WERI-Rb-1 (cell line): ENCODE results near the gene FOXI3.

ENCODE experiments used
- DNase-seq: peaks from one replicate; pipeline ENCODE4 v3.0.0-alpha.2; 2020
- H3K27ac ChIP-seq: fragments of 250-450 bp; sonication (Bioruptor Pico); 2 replicates; pipeline ENCODE4 v1.5.1; 2020; ENCODE audit warnings: mild to moderate bottlenecking, moderate library complexity
- H3K27me3 ChIP-seq: fragments of 250-450 bp; sonication (Bioruptor Pico); 2 replicates; pipeline ENCODE4 v1.5.1; 2021; ENCODE audit warnings: mild to moderate bottlenecking, low read depth, moderate library complexity; ENCODE audit not compliant: insufficient read depth, severe bottlenecking
- H3K36me3 ChIP-seq: fragments of 250-450 bp; sonication (Bioruptor Pico); 2 replicates; pipeline ENCODE4 v1.5.1; 2020; ENCODE audit warnings: mild to moderate bottlenecking, moderate library complexity
- H3K4me3 ChIP-seq: 2 replicates; pipeline ENCODE4 v1.5.1; 2011; ENCODE audit warnings: low read depth, mild to moderate bottlenecking, control low read depth, low read length
- H3K9me3 ChIP-seq: fragments of 250-450 bp; sonication (Bioruptor Pico); 2 replicates; pipeline ENCODE4 v1.5.1; 2021; ENCODE audit warnings: mild to moderate bottlenecking, moderate library complexity; ENCODE audit not compliant: severe bottlenecking
- TF ChIP-seq, protein P1 (sequence below): IDR thresholded peaks from 2 replicates; pipeline ENCODE4 v1.5.1; 2011; ENCODE audit warnings: low read depth, mild to moderate bottlenecking, control low read depth, inconsistent platforms, low read length

FOXI3 gene

DNA sequence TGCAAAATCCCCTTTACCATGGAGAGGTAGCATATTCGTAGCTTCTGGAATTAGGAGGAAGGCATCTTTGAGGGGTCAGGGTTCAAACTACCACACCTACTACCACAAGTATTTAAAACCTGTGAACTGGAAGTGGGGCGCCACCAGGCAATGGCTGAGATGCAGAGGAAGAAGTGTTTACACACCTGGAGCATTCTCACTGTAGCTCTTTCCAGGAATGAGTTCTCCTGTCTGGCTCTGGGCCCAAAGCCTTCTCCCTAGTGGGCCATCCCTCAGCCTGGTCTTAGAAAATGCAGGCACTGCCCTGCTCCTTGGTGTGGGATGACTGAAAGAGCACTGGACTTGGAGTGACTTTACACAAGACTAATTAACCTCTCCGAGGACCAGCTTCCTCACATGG lies 30.7 kb upstream of the FOXI3 start:
- Histone ChIP-seq H3K27me3 (peaks cover 65% of the 10 kb centered on the region), H3K27ac (no peak overlapping the region), H3K4me3 (no peak overlapping the region), H3K9me3 (no peaks in the 10 kb centered on the region), H3K36me3 (no peaks in the 10 kb centered on the region)
- TF ChIP-seq, protein P1, sequence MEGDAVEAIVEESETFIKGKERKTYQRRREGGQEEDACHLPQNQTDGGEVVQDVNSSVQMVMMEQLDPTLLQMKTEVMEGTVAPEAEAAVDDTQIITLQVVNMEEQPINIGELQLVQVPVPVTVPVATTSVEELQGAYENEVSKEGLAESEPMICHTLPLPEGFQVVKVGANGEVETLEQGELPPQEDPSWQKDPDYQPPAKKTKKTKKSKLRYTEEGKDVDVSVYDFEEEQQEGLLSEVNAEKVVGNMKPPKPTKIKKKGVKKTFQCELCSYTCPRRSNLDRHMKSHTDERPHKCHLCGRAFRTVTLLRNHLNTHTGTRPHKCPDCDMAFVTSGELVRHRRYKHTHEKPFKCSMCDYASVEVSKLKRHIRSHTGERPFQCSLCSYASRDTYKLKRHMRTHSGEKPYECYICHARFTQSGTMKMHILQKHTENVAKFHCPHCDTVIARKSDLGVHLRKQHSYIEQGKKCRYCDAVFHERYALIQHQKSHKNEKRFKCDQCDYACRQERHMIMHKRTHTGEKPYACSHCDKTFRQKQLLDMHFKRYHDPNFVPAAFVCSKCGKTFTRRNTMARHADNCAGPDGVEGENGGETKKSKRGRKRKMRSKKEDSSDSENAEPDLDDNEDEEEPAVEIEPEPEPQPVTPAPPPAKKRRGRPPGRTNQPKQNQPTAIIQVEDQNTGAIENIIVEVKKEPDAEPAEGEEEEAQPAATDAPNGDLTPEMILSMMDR: no peak
- DNase-seq: no peak

DNA sequence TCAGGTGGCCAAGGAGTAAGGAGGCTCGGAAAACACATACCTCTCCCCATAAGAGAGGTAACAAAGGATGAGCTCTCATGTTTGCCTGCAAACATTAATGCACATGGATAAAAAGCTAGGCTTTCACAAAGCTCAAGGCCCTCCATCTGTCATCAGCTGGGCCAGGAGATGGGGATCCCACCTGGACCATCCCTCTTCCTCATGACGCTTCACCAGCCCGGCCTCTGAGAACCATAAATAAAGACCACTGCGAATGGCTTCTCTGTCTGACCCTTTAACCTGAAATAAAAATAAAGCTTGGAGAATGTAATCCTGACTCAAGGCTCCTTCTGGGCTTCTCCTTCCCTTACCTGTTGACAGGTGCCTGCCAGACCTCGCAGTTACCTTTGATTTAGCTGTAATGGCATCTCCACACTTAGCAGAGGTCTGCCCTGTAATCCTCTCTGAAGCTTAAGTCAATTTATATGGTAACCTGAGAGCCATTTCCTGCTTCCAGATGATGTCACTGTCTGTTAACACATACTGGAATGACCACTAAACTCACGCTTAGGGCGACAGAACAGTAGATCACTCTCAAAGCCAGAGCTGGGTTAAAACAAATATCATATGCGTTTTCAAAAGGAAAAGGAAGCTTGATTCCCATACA lies 29.3 kb upstream of the FOXI3 start:
- Histone ChIP-seq H3K36me3 (no peaks in the 10 kb centered on the region), H3K27me3 (peaks cover 67% of the 10 kb centered on the region), H3K9me3 (no peaks in the 10 kb centered on the region), H3K4me3 (no peak overlapping the region), H3K27ac (no peak overlapping the region)
- TF ChIP-seq, protein P1: no peak
- DNase-seq: no peak

DNA sequence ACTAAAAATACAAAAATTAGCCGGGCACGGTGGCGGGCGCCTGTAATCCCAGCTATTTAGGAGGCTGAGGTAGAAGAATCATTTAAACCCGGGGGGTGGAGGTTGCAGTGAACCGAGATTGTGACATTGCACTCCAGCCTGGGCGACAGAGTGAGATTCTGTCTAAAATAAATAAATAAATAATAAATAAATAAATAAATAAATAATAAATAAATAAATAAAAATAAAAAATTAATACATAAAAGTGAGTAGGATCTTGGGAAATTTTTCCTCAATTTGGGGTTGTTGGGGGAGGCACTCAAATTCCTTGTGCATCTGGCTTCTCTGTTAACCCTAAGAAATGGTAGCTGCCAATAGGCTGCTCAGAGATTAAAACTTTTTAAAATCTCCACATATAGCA lies 20.3 kb upstream of the FOXI3 start:
- no peaks in the 10 kb centered on the region for H3K9me3 ChIP-seq
- TF ChIP-seq, protein P1: no peak
- DNase-seq: no peak
- peaks cover 76% of the 10 kb centered on the region for H3K27me3 ChIP-seq
- no peak overlapping the region for H3K27ac ChIP-seq
- no peak overlapping the region for H3K4me3 ChIP-seq
- no peaks in the 10 kb centered on the region for H3K36me3 ChIP-seq

DNA sequence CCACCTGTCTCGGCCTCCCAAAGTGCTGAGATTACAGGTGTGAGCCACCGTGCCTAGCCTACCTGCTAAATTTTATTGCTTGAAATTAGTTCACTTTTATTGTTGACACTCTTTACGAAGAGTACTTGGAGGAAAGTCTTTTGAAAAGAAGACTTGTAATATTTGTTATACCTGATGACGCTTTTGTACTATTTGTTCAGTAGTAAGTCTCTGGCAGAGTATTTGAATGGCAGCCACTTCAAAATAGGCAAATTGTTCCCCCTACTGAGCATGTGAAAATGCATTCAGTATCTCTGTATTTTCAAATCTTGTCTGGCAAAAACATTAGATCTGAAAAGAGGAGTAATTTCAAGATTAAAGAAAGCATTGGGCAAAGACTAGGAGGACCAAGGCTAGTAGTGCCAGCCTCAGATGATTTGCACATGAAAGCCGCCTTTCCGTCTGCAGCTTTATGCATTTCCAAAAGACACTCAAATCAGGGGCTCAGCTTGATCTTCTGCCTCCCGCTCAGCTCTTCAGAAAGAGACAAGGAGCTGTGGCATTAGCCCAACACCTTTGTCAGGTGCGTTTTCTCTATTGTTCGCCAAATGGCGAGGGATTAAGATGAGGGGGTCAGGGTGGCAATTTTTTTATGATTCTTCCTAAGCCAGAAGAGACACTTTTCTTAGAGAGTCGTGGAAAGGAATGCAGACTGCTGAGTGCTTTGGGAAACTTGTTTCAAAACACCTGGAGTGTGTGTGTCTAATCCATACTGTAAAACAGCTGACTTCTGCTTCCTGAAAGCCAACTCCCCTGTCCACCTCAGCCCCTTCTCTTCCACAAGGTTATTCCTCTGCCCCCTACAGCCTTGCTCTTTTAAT lies 18.8 kb upstream of the FOXI3 start:
- no peaks in the 10 kb centered on the region for H3K36me3 ChIP-seq
- no peak overlapping the region for H3K27ac ChIP-seq
- TF ChIP-seq, protein P1: no peak
- H3K27me3 ChIP-seq: peaks cover 72% of the 10 kb centered on the region
- DNase-seq: no peak
- H3K9me3 ChIP-seq: no peaks in the 10 kb centered on the region
- H3K4me3 ChIP-seq: no peak overlapping the region

DNA sequence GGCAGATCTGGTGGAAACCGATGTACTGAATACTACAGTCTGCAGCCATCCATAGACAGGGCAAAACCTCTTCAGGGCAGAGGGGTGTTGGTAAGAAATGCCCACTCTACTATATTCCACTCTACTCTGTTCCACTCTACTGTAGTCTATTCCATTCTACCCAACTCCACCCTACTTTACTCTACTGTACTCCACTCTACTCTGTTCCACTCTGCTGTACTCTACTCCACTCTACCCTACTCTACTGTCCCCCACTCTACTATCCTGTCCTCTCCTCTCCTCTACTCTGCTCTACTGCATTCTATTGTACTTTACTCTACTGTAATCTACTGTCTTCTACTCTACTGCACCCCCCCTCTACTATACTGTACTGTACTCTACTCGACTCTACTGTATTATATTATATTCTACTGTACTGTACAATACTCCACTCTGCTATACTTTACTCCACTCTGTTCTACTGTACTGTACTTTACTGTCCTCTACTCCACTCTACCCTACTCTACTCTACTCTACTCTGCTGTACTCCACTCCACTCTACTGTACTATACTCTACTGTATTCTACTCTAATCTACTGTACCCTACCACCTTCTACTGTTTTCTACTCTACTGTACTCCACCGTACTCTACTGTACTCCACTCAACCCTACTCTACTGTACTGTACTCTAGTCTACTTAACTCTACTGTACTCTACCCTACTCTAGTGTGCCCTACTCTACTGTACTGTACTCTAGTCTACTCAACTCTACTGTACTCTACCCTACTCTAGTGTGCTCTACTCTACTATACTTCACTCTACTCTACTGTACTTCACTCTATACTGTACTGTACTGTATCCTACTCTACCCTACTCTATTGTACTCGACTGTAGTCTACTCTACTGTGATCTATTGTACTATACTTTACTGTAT lies 17.0 kb upstream of the FOXI3 start:
- no peak overlapping the region for H3K27ac ChIP-seq
- peaks cover 69% of the 10 kb centered on the region for H3K27me3 ChIP-seq
- TF ChIP-seq, protein P1: no peak
- no peak for DNase-seq
- no peak overlapping the region for H3K4me3 ChIP-seq
- no peaks in the 10 kb centered on the region for H3K9me3 ChIP-seq
- H3K36me3 ChIP-seq: no peaks in the 10 kb centered on the region
